HL-60 (cell line): Measurements from ENCODE around the gene SART3.

Source experiments
- GABPA ChIP-seq: IDR thresholded peaks from 2 replicates; pipeline ENCODE4 v1.6.1; 2012; ENCODE audit warnings: low read depth
- POLR2AphosphoS5 ChIP-seq: IDR thresholded peaks from 2 replicates; pipeline ENCODE4 v1.6.1; 2012; ENCODE audit warnings: low read depth
- SPI1 ChIP-seq: IDR thresholded peaks from 2 replicates; pipeline ENCODE4 v1.6.1; 2012; ENCODE audit warnings: low read depth, mild to moderate bottlenecking, borderline replicate concordance
- TF ChIP-seq, protein P1 (sequence below): IDR thresholded peaks from one replicate; pipeline ENCODE4 v1.5.1; 2011; ENCODE audit warnings: low read length, control low read depth, inconsistent platforms; ENCODE audit not compliant: insufficient read depth
- TF ChIP-seq, protein P2 (sequence below): IDR thresholded peaks from 2 replicates; pipeline ENCODE4 v1.6.1; 2012; ENCODE audit warnings: low read depth; ENCODE audit not compliant: insufficient replicate concordance

DNA sequence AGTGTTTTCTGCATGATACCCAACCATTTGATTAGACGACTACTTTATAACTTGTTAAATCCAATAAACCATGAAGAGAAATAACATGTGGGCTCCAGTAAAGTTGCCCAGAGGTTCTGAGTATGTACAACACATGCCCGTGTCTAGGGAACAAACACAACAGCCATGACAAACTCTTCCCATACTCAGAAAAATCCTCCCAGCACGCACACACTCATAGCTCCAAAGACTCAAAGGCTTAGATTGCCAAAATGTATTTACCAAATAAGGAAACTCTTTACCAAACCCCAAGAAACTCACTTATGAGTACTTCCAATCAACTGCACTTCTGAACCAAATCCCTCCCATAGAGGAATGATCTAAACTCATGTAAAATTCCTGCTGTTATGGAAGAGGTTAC is 17.3 kb downstream of the SART3 start:
- TF ChIP-seq, protein P1, sequence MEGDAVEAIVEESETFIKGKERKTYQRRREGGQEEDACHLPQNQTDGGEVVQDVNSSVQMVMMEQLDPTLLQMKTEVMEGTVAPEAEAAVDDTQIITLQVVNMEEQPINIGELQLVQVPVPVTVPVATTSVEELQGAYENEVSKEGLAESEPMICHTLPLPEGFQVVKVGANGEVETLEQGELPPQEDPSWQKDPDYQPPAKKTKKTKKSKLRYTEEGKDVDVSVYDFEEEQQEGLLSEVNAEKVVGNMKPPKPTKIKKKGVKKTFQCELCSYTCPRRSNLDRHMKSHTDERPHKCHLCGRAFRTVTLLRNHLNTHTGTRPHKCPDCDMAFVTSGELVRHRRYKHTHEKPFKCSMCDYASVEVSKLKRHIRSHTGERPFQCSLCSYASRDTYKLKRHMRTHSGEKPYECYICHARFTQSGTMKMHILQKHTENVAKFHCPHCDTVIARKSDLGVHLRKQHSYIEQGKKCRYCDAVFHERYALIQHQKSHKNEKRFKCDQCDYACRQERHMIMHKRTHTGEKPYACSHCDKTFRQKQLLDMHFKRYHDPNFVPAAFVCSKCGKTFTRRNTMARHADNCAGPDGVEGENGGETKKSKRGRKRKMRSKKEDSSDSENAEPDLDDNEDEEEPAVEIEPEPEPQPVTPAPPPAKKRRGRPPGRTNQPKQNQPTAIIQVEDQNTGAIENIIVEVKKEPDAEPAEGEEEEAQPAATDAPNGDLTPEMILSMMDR, result no peak
- TF ChIP-seq POLR2AphosphoS5, result no peak
- TF ChIP-seq, protein P2, sequence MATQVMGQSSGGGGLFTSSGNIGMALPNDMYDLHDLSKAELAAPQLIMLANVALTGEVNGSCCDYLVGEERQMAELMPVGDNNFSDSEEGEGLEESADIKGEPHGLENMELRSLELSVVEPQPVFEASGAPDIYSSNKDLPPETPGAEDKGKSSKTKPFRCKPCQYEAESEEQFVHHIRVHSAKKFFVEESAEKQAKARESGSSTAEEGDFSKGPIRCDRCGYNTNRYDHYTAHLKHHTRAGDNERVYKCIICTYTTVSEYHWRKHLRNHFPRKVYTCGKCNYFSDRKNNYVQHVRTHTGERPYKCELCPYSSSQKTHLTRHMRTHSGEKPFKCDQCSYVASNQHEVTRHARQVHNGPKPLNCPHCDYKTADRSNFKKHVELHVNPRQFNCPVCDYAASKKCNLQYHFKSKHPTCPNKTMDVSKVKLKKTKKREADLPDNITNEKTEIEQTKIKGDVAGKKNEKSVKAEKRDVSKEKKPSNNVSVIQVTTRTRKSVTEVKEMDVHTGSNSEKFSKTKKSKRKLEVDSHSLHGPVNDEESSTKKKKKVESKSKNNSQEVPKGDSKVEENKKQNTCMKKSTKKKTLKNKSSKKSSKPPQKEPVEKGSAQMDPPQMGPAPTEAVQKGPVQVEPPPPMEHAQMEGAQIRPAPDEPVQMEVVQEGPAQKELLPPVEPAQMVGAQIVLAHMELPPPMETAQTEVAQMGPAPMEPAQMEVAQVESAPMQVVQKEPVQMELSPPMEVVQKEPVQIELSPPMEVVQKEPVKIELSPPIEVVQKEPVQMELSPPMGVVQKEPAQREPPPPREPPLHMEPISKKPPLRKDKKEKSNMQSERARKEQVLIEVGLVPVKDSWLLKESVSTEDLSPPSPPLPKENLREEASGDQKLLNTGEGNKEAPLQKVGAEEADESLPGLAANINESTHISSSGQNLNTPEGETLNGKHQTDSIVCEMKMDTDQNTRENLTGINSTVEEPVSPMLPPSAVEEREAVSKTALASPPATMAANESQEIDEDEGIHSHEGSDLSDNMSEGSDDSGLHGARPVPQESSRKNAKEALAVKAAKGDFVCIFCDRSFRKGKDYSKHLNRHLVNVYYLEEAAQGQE, result no peak
- TF ChIP-seq SPI1, result no peak
- no peak for TF ChIP-seq GABPA
